ENCODE results near the gene CNTFR.
A peak's percentile ranks its signal among the peaks of the same experiment; 100 is the strongest.
"Not testable (repeated sequence)": the region's sequence is repeated elsewhere in the genome, so short reads cannot be mapped to it uniquely, and the experiment has no call there.

CNTFR gene

GRCh38 chr9:34589636-34590380 is at the start of gene CNTFR:
Gene CNTFR (minus strand): TSS chr9:34589724. CDS start chr9:34568981, 20,743 bp downstream.
- Histone ChIP-seq H3K27ac (peak within 1 kb of the TSS in 10 of 21 experiments; percentile 2 to 76 (median 48)), H3K4me3 (peak within 1 kb of the TSS; percentile 29 to 63 (median 36))

GRCh38 chr9:34639322-34639721 is 49.8 kb upstream of the CNTFR start:
- not testable (repeated sequence) for H3K4me3 ChIP-seq, H3K27ac ChIP-seq

- peak overlapping the region; percentile 48 to 85 (median 69) for H3K4me3 ChIP-seq
- H3K27ac ChIP-seq: peak overlapping the region in 20 of 21 experiments; percentile 73 to 92 (median 88)
These were observed 48.6 kb upstream of the CNTFR start for GRCh38 chr9:34638138-34638445.

GRCh38 chr9:34637356-34638137 is 48.0 kb upstream of the CNTFR start, which contains the start of gene SIGMAR1:
Gene SIGMAR1 (minus strand): TSS chr9:34637787. CDS start chr9:34637697, 90 bp downstream.
- Histone ChIP-seq H3K4me3 (peak within 1 kb of the TSS; percentile 48 to 85 (median 69)), H3K27ac (peak within 1 kb of the TSS; percentile 3 to 92 (median 87))

- H3K4me3 ChIP-seq: peak overlapping the region; percentile 48 to 85 (median 69)
- peak overlapping the region; percentile 3 to 92 (median 87) for H3K27ac ChIP-seq
These were observed 47.3 kb upstream of the CNTFR start for GRCh38 chr9:34636791-34637355.

GRCh38 chr9:34635556-34635955 is 46.0 kb upstream of the CNTFR start:
- no peak overlapping the region for H3K4me3 ChIP-seq

GRCh38 chr9:34634551-34635248 is 45.2 kb upstream of the CNTFR start:
- H3K4me3 ChIP-seq: no peak overlapping the region

More at GRCh38 chr9:34635556-34635955, 46.0 kb upstream of the CNTFR start:
- no peak overlapping the region for H3K27ac ChIP-seq

GRCh38 chr9:34633851-34634550 is 44.5 kb upstream of the CNTFR start:
- peak overlapping the region in 1 of 21 experiments; percentile 1 for H3K27ac ChIP-seq
- no peak overlapping the region for H3K4me3 ChIP-seq

More at GRCh38 chr9:34634551-34635248, 45.2 kb upstream of the CNTFR start:
- no peak overlapping the region for H3K27ac ChIP-seq

GRCh38 chr9:34633166-34633565 is 43.6 kb upstream of the CNTFR start:
- H3K27ac ChIP-seq: peak overlapping the region in 1 of 21 experiments; percentile 1
- no peak overlapping the region for H3K4me3 ChIP-seq

GRCh38 chr9:34630402-34631154 is 41.1 kb upstream of the CNTFR start:
- no peak overlapping the region for H3K27ac ChIP-seq
- no peak overlapping the region for H3K4me3 ChIP-seq

- Histone ChIP-seq H3K4me3 (no peak overlapping the region), H3K27ac (no peak overlapping the region)
These were observed 39.9 kb upstream of the CNTFR start for GRCh38 chr9:34629491-34629808.

GRCh38 chr9:34628656-34629490 is 39.3 kb upstream of the CNTFR start, which contains the start of gene ARID3C:
Gene ARID3C (minus strand): TSS chr9:34629066. CDS start chr9:34628014, 1,052 bp downstream.
- H3K27ac ChIP-seq: no peak within 1 kb of the TSS

GRCh38 chr9:34627716-34628655 is 38.5 kb upstream of the CNTFR start:
- H3K4me3 ChIP-seq: peak overlapping the region in 1 of 7 experiments; percentile 42
- H3K27ac ChIP-seq: no peak overlapping the region

More at GRCh38 chr9:34628656-34629490, 39.3 kb upstream of the CNTFR start, which contains the start of gene ARID3C:
- peak within 1 kb of the TSS; percentile 2 to 42 (median 14) for H3K4me3 ChIP-seq

GRCh38 chr9:34625186-34625486 is 35.6 kb upstream of the CNTFR start:
- Histone ChIP-seq H3K4me3 (no peak overlapping the region), H3K27ac (no peak overlapping the region)

- no peak overlapping the region for H3K27ac ChIP-seq
- no peak overlapping the region for H3K4me3 ChIP-seq
These were observed 35.1 kb upstream of the CNTFR start for GRCh38 chr9:34624475-34625185.
